Dedifferentiated amniotic fluid mesenchymal stem cell (primary cell): ENCODE measurements around the gene SRL.
"Not testable (repeated sequence)": the region's sequence is repeated elsewhere in the genome, so short reads cannot be mapped to it uniquely, and the experiment has no call there.

Experiments
- DNase-seq: peaks from one replicate; pipeline ENCODE4 v3.0.0-alpha.2; 2016; ENCODE audit errors: extremely low spot score

SRL gene

DNA sequence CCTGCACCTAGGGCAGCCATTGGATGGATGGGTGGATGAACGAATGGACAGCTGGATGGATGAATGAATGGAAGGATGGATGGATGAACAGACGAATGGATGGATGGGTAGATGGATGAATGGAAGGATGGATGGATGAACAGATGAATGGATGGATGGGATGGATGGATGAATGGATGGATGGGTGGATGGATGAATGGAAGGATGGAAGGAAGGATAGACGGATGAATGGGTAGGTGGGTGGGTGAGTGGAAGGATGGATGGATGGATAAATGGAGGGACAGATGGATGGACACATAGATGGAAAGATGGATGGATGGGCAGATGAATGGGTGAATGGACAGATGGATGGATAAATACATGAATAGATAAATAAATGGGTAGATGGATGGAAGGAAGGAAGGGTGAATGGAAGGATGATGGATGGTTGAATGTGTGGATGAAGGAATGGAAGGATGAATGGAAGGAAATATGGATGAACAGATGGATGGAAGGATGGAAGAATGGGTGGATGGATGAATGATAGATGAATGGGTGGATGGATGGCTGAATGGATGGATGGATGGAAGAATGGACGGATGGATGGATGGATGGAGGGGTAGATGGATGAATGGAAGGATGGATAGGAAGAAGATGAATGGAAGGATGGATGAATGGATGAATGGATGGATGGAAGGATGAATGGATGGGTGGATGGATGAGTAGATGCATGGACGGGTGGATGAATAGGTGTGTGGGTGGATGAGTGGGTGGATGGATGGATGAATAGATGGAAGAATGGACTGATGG is 15.4 kb downstream of the SRL start:
- DNase-seq, result no peak

DNA sequence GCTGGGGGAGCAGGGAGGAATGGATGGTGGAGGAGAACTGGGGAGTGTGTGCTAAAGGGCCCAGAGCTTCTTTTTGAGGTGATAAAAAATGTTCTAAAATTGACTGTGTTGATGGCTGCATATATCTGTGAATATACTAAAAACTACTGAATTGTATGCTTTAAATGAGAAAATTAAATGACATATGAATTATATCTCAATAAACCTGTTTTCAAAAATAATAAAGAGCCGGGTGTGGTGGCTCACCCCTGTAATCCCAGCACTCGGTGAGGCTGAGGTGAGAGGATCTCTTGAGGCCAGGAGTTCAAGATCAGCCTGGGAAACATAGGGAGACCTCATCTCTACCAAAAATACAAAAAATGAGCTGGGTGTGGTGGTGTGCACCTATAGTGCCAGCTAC is 16.8 kb downstream of the SRL start:
- no peak for DNase-seq

- DNase-seq, result no peak
These were observed 21.5 kb downstream of the SRL start for GRCh38 chr16:4220358-4220757.

- no peak for DNase-seq
These were observed 23.7 kb downstream of the SRL start for GRCh38 chr16:4218202-4218601.

GRCh38 chr16:4217204-4218131 is 24.4 kb downstream of the SRL start:
- DNase-seq, result no peak

DNA sequence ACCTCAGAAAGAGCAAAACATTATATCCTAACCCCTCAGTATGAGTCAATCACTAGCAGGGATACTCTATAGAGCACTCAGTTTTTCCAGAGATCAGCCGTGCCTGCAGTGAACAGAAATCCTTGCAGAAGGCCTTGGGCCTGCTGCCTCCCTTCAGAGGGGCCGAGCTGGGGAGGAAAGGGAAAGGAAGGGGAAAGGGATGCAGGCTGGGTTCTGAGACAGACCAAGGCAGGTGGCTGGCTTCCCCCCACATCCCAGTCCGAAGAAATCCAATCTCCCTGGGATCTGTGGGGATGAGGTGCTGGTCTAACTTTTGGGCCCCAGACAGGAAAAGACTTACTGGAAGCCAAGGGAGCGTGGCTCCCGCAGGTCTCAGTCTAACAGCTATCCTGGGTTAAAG is 25.3 kb downstream of the SRL start:
- DNase-seq, result no peak

DNA sequence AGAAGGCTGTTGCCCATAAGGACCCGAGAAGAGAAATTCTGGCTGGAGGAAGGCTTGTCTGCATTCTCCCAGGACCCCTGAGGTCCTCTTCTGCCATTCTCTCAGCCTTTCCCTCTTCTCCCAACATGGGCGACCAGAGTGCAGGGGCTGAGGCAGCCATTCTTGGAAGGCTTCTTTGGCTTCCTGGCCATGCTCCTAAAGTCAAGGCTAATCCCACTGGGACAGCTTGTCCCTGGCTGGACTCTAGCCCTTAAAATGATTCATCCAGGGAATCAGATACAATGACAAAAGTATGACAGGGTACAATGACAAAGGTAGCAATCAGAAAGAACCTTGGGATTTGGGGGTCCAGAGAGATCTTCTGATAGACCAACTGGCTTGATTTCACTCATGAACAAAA is 26.8 kb downstream of the SRL start:
- no peak for DNase-seq

DNA sequence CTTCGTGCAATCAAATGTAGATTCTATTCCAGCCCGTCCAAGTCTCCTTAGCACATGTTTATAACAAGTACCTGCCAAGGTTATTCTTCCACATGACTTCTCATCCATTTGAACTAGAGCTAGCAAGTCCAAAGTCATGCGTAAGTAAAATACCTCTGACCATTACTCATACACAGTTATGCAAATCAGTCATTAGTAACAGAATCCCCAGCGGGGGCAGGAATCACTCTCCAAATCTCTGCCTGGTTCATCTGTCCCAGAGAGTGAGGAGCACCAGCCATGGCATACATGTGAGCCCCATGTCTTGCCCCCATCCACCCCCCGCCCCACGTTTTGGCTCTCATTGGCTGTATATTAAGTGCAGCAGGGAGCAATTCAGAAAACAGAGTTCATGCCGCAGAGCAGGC is 27.7 kb downstream of the SRL start:
- DNase-seq, result peak; percentile 75

DNA sequence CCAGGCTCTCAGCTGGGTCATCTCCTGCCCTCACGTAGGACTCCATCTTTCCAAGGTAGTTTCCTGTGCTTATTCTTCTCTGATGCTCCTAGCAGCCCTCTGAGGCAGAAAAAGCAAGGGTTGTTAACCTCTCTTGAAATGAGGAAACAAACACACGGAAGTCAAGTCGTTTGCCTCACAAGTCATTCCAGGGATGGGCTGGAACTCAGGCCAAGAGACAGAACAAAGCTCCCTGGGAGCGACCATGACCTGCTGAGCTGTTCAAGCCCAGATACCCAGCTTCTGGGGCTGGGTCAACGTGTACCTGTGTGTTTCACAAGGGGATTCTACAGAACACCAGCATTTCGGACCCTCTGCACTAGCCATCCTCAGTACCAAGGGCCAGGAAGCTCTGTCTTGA is 28.1 kb downstream of the SRL start:
- DNase-seq, result no peak

DNA sequence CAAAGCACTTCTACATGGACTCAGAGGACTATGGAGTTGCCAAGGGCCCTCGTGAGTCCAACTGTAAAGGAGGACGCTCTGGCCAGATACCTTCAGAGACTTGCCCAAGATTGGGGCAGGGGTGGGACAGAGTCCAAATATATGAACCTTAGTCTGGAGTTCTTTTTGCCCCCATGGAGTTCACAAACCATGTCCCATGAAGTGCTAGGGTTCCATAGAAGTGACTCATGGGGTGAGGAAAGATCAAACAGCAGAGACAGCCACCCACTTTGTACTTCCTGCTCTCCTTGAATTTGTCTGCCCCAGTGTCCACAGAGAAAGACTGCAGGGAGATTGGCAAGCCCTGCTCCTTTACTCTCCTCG is 29.0 kb downstream of the SRL start:
- no peak for DNase-seq

DNA sequence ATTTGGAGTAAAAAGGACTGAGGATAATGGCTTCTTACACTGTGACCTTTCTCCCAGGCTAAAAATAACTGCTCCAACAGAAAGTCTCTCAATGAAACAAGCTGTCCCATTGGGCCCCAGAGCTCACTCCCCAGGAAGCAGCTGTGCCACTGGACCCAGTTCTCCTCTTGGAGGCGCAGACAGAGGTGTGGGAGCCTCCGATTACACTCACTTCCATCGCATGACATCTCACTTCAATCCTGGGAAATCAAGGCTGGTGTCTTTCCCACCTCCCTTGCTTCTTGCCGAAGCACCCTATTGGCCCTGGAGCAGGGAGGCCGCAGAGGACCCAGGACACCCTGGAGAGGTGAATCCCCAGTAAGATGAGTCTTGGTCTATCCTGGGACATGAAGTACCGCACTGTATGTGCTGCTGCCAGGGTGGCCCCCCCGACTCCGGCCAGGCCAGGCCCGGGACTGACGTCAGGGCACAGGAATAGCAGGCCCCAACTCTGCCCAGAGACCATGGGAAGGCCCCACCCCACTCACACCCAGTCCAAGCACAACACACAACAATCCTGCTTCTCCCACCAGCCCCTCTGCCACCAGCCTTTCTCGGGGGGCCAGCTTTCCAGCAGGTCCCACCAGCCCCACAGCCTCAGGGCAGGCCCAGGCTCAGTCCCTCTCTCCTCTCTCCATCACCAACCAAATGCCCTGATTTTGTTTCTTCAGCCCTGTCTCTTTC is 29.5 kb downstream of the SRL start:
- DNase-seq, result no peak

GRCh38 chr16:4211445-4212210 is 30.3 kb downstream of the SRL start:
- DNase-seq, result not testable (repeated sequence)

GRCh38 chr16:4209666-4210065 is 32.2 kb downstream of the SRL start:
- no peak for DNase-seq

DNA sequence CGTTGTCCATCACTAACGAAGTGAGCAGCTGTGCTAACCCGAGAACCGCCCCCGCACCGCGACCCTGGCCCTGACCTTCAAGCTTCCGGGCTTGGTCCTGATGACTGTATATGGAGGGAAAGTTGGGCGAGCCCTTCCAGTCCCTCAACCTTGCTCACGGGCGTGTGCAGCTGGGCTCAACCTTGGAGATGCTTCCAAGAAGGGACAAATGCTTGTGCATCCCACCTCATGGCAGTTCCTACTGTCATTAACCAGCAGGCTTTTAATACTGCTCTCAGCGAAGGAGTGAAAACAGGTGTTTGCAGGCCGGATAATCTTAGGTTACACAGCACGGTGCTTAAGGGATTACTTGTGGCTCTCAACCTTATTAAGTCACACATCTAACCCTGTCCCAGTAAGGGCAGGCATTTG is 33.5 kb downstream of the SRL start:
- no peak for DNase-seq

DNA sequence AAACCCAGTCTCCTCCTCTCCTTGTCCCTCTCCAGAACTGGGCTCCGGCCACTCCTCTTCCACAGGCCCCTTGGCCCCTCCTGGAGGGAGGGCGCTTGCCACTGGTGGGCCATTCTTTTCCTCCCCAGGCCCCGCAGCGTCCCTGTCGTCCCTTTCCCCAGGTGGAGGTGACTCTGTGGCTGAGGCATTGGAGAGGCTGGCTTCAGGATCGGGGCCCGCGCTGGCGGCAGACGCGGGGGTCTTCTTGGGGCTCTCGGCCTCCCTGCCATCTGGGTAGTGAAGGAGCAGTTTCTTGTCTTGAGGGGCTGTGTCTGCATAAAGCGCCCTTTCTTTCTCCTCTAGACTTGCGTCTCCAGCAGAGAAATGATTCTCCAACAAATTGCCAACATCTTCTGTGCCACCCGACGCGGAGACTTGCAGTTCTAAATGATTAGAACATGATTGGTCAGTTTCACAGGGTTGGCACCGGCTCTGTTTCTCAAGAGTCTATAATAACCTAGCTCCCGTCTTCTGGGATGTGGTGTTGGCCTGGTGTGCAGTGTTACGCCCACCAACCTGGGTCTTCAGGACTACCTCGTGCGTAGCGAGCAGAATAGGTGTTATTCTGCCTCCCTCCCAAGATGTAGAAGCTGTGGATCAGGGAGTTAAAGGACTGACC is 34.1 kb downstream of the SRL start:
- no peak for DNase-seq

- DNase-seq, result no peak
These were observed 34.7 kb downstream of the SRL start for GRCh38 chr16:4207229-4207628.

- no peak for DNase-seq
These were observed 35.2 kb downstream of the SRL start for GRCh38 chr16:4206680-4207079.

GRCh38 chr16:4205971-4206370 is 35.9 kb downstream of the SRL start:
- DNase-seq, result no peak

DNA sequence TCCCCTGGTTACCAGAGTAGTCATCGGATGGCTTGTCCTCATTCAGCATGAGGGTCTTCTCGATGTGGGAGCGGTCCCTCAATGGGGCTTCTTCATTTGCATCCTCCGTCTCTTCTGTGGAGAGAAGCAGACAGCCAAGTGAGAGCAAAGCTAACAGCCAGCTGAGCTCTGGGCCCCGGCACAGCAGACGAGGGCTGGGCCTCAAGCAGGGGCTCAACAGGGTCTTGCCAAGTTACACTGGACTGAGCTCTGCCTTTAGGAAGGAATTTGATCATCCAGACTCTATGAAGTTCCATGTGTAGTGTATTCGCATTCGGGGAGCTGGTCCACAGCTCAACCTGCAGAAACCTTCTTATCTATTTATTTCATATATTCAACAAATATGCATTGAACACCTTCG is 37.4 kb downstream of the SRL start:
- no peak for DNase-seq

GRCh38 chr16:4203748-4204147 is 38.1 kb downstream of the SRL start:
- no peak for DNase-seq
